Stimulated activated CD8-positive, alpha-beta memory T cell treated with anti-CD3 and anti-CD28 coated beads, Interleukin-7, amount 100 ng/mL, for 24 hours (primary cell): ENCODE data around the gene PIP4K2C.
"Not testable (repeated sequence)": the region's sequence is repeated elsewhere in the genome, so short reads cannot be mapped to it uniquely, and the experiment has no call there.

Source experiments
- DNase-seq: peaks from one replicate; pipeline ENCODE4 v3.0.0-alpha.2; 2020; ENCODE audit warnings: low read depth

PIP4K2C gene

DNA sequence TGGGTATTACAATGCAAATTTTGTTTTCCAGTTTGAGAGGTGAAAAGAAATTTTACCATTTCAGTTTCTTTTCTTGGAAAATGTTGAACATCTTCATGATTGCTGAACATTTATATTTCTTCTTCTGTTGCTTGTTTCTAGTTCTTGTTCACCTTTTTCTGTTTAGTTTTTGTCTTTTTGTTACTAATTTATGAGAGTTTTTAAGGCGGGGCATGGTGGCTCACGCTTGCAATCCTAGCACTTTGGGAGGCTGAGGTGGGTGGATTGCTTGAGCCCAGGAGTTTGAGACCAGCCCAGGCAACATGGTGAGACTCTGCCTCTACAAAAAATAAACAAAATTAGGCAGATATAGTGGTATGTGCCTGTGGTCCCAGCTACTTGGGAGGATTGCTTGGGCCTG, 30.5 kb upstream of the PIP4K2C start:
- DNase-seq, result no peak

GRCh38 chr12:57561117-57561516, 29.9 kb upstream of the PIP4K2C start:
- DNase-seq, result not testable (repeated sequence)

DNA sequence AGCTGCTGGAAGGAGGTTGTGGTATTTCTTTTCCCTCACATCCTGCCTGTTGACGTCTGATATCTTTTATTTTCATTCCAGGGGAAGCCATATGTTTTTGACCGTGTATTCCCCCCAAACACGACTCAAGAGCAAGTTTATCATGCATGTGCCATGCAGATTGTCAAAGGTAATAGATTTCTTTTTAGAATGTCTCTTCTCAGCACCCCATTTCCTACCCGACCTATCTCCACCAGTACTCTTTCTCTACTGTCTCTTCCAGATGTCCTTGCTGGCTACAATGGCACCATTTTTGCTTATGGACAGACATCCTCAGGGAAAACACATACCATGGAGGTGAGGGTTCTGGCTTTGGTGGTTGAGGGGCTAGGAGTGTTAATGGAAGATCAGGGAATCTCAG, 27.6 kb upstream of the PIP4K2C start:
- DNase-seq, result no peak

- no peak for DNase-seq
Measured at GRCh38 chr12:57564178-57564740, 26.7 kb upstream of the PIP4K2C start.

DNA sequence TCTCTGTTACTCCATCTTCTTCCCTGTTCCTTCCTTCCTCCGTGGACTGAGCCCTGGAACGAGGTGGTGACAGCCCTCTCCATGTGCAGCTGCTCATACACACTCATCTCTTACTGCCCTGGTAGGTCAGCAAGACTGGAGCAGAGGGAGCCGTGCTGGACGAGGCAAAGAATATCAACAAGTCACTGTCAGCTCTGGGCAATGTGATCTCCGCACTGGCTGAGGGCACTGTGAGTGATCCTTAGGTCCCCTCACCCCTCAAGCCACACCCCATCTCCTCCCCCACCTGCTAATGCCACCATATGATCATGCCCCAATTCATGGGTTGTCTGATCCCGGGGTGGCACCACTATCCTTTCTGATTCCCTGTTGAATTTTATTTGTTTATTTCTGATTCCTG, 22.2 kb upstream of the PIP4K2C start:
- DNase-seq, result no peak

DNA sequence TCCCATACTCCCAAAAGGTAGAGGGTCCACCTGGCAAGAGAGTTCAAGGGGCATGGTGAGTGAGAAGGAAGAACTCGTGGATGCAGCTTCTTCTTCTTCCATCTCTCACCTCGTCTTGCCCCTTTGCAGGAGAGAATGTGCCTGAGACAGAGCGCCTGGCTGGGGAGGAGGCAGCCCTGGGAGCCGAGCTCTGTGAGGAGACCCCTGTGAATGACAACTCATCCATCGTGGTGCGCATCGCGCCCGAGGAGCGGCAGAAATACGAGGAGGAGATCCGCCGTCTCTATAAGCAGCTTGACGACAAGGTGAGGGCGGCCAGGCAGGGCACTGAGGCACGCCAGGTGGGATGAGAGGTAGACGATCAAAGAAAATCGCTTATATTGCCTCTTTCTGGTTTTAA, 21.1 kb upstream of the PIP4K2C start:
- no peak for DNase-seq

DNA sequence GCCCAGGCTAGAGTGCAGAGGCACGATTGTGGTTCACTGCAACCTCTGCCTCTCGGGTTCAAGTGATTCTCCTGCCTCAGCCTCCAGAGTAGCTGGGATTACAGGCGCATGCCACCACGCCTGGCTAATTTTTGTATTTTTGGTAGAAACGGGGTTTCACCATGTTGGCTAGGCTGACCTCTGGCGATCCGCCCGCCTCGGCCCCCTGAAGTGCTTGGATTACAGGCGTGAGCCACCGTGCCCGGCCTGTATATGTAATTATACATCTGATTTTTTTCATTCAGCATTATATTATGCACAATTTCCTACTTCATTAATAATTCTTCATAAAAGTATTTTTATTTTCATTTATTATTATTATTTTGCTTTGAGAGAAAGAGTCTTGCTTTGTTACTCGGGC, 20.6 kb upstream of the PIP4K2C start:
- DNase-seq, result not testable (repeated sequence)

DNA sequence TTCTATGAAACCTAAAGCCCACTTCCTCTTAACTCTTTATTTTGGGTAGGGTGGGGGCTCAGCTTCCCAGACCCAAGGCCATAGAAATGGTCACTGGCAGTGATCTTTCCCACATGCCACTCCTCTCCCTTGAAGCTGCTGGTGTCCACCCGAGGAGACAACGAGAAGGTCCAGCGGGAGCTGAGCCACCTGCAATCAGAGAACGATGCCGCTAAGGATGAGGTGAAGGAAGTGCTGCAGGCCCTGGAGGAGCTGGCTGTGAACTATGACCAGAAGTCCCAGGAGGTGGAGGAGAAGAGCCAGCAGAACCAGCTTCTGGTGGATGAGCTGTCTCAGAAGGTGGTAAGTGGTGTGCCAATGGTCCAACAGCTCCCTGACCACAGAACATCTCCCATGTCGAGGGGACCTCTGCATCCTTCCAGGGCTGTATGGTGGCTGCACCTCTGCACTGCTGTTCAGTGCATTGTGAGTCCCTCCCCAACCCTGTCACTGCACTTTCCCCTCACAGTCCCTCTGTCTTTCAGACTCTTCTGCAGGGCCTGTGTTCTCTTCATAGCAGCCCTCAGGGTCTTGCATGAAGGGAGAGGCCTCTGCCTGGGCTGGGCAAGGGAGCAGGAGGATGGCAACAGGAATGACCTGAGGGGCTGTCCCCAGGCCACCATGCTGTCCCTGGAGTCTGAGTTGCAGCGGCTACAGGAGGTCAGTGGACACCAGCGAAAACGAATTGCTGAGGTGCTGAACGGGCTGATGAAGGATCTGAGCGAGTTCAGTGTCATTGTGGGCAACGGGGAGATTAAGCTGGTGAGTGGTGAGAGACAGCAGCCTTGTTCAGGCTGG, 18.8 kb upstream of the PIP4K2C start:
- no peak for DNase-seq

GRCh38 chr12:57574795-57575194, 16.2 kb upstream of the PIP4K2C start:
- no peak for DNase-seq

GRCh38 chr12:57575771-57576612, 15.0 kb upstream of the PIP4K2C start:
- no peak for DNase-seq

DNA sequence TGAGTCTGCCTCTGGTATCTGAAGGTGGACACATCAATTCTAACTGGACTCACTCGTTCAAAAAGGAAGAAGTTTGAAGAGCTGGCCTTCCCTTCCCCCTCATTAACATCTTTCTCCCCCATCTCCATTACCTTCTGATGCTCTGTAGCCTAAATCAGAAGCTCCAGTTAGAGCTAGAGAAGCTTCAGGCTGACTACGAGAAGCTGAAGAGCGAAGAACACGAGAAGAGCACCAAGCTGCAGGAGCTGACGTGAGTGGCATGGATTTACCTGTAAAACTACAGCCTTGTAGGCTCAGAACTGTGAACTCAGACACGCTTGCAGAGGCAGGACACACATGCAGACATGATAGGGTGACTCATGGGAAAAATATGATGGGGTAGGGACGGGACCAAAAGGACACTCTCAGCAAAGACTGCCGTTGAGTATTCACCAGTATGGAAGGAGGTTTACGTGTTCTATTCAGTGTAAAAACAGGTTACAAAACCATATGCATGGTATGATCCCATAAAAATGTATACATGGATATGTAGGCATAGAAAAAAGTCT, 14.3 kb upstream of the PIP4K2C start:
- no peak for DNase-seq

GRCh38 chr12:57577981-57578758, 12.8 kb upstream of the PIP4K2C start:
- DNase-seq, result no peak

DNA sequence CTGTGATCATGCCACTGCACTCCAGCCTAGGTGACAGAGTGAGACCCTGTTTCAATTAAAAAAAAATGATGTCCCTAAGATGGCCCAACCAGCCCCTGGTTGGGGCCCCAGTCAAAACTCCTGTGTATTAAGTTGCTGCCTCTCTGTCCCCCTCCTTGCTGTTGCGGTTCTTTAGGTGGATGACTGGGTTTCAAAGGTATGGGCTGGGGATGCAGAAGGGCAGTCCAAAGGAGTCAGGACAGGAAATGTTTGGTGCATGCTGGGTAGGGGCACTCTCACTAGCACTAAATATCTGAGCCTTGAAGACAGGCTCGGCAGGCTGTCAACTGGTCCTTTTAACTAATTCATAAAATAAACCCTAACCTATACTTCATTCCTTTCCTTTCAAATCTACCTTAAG, 12.0 kb upstream of the PIP4K2C start:
- no peak for DNase-seq

GRCh38 chr12:57579677-57580465, 11.1 kb upstream of the PIP4K2C start:
- no peak for DNase-seq

GRCh38 chr12:57580466-57580795, 10.6 kb upstream of the PIP4K2C start:
- no peak for DNase-seq

- DNase-seq, result no peak
Measured at GRCh38 chr12:57581802-57582201, 9.2 kb upstream of the PIP4K2C start.

DNA sequence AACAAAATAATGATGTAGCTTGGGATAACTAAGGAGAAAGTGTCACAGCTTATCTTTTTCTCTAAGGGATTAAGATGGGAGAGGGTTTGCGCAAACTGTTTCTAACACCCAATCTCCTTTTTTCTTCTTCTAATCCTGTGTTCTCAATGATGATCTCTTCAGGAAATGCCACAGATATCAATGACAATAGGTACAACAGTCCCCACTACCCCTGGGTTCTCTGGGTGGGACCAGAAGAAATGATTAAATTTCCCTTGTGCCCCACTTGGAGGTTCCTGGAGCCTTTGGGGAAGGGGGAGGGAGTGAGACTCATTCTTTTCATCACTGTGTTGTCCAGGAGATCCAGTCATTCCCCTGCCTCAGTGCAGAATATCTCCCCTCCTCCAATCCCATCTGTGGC, 8.6 kb upstream of the PIP4K2C start:
- no peak for DNase-seq

- DNase-seq, result peak; percentile 10
Measured at GRCh38 chr12:57583008-57583831, 7.8 kb upstream of the PIP4K2C start.

GRCh38 chr12:57584050-57584449, 6.9 kb upstream of the PIP4K2C start:
- no peak for DNase-seq

DNA sequence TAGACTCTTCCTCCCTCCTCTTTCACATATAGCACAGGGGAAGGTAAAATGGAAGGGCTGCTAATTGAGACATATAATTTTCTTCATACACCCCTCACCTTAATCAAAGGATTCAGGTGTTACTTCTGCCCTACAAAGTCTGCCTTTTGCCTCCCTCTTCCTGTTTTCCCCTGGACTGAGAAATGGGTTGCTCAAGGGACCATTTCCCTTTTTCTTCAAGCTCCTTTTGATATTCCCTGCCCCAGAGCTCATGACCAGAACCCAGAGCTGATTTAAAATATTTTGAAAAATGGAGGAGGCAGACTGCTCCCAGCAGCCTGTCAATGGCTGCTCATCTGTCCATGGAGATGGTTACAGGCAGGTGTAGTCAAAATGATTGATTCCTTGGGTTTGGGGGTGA, 6.3 kb upstream of the PIP4K2C start:
- no peak for DNase-seq
